ENCODE data around the gene PLIN1.

PLIN1 gene

GRCh38 chr15:89666184-89666857 lies 12.8 kb downstream of the PLIN1 start:
- Histone ChIP-seq H3K4me1 (ENCODE audit: control insufficient read depth in 1 of 2, insufficient read depth in 2 of 2, low read length in 2 of 2) (peaks cover 4 to 8% of the 10 kb centered on the region in 2 donors), H3K9me3 (ENCODE audit: control insufficient read depth in 1 of 2, low read length in 2 of 2) (no peaks in the 10 kb centered on the region), H3K27me3 (ENCODE audit: control insufficient read depth in 1 of 2, insufficient read depth in 2 of 2, low read length in 2 of 2) (peaks cover 0 to 4% of the 10 kb centered on the region in 2 donors), H3K9ac (ENCODE audit: low read depth in 1 of 2, low read length in 2 of 2) (peak overlapping the region in 1 of 2 donors; percentile 25), H3K27ac (ENCODE audit: low read depth, low read length) (no peak overlapping the region), H3K36me3 (ENCODE audit: control insufficient read depth in 1 of 2, insufficient read depth in 2 of 2, low read length in 2 of 2) (no peaks in the 10 kb centered on the region), H3K4me3 (ENCODE audit: low read depth in 1 of 2, low read length in 2 of 2) (peak overlapping the region; percentile 34 to 50)

- H3K27ac ChIP-seq (ENCODE audit: low read depth, low read length), result no peak overlapping the region
- peaks cover 4 to 8% of the 10 kb centered on the region in 2 donors for H3K4me1 ChIP-seq (ENCODE audit: control insufficient read depth in 1 of 2, insufficient read depth in 2 of 2, low read length in 2 of 2)
- H3K27me3 ChIP-seq (ENCODE audit: control insufficient read depth in 1 of 2, insufficient read depth in 2 of 2, low read length in 2 of 2), result peaks cover 0 to 4% of the 10 kb centered on the region in 2 donors
- H3K36me3 ChIP-seq (ENCODE audit: control insufficient read depth in 1 of 2, insufficient read depth in 2 of 2, low read length in 2 of 2), result no peaks in the 10 kb centered on the region
- no peaks in the 10 kb centered on the region for H3K9me3 ChIP-seq (ENCODE audit: control insufficient read depth in 1 of 2, low read length in 2 of 2)
- peak overlapping the region; percentile 43 to 50 for H3K4me3 ChIP-seq (ENCODE audit: low read depth in 1 of 2, low read length in 2 of 2)
- peak overlapping the region in 1 of 2 donors; percentile 25 for H3K9ac ChIP-seq (ENCODE audit: low read depth in 1 of 2, low read length in 2 of 2)
These were observed 13.6 kb downstream of the PLIN1 start for GRCh38 chr15:89665449-89666181.

- Histone ChIP-seq H3K4me1 (ENCODE audit: control insufficient read depth in 1 of 2, insufficient read depth in 2 of 2, low read length in 2 of 2) (peaks cover 4 to 8% of the 10 kb centered on the region in 2 donors), H3K27me3 (ENCODE audit: control insufficient read depth in 1 of 2, insufficient read depth in 2 of 2, low read length in 2 of 2) (peaks cover 0 to 4% of the 10 kb centered on the region in 2 donors), H3K4me3 (ENCODE audit: low read depth in 1 of 2, low read length in 2 of 2) (peak overlapping the region; percentile 43 to 50), H3K36me3 (ENCODE audit: control insufficient read depth in 1 of 2, insufficient read depth in 2 of 2, low read length in 2 of 2) (no peaks in the 10 kb centered on the region), H3K9ac (ENCODE audit: low read depth in 1 of 2, low read length in 2 of 2) (peak overlapping the region in 1 of 2 donors; percentile 15), H3K9me3 (ENCODE audit: control insufficient read depth in 1 of 2, low read length in 2 of 2) (no peaks in the 10 kb centered on the region), H3K27ac (ENCODE audit: low read depth, low read length) (no peak overlapping the region)
These were observed 14.5 kb downstream of the PLIN1 start for GRCh38 chr15:89664441-89665350.

- peaks cover 0 to 4% of the 10 kb centered on the region in 2 donors for H3K27me3 ChIP-seq (ENCODE audit: control insufficient read depth in 1 of 2, insufficient read depth in 2 of 2, low read length in 2 of 2)
- H3K9me3 ChIP-seq (ENCODE audit: control insufficient read depth in 1 of 2, low read length in 2 of 2), result no peaks in the 10 kb centered on the region
- H3K27ac ChIP-seq (ENCODE audit: low read depth, low read length), result no peak overlapping the region
- H3K4me3 ChIP-seq (ENCODE audit: low read depth in 1 of 2, low read length in 2 of 2), result peak overlapping the region in 1 of 2 donors; percentile 21
- H3K9ac ChIP-seq (ENCODE audit: low read depth in 1 of 2, low read length in 2 of 2), result no peak overlapping the region
- no peaks in the 10 kb centered on the region for H3K36me3 ChIP-seq (ENCODE audit: control insufficient read depth in 1 of 2, insufficient read depth in 2 of 2, low read length in 2 of 2)
- peaks cover 4 to 8% of the 10 kb centered on the region in 2 donors for H3K4me1 ChIP-seq (ENCODE audit: control insufficient read depth in 1 of 2, insufficient read depth in 2 of 2, low read length in 2 of 2)
These were observed 16.1 kb downstream of the PLIN1 start for GRCh38 chr15:89662893-89663626.

GRCh38 chr15:89660556-89660955 lies 18.6 kb downstream of the PLIN1 start:
- Histone ChIP-seq H3K27ac (ENCODE audit: low read depth, low read length) (no peak overlapping the region), H3K4me1 (ENCODE audit: control insufficient read depth in 1 of 2, insufficient read depth in 2 of 2, low read length in 2 of 2) (peaks cover 4 to 8% of the 10 kb centered on the region in 2 donors), H3K9ac (ENCODE audit: low read depth in 1 of 2, low read length in 2 of 2) (no peak overlapping the region), H3K27me3 (ENCODE audit: control insufficient read depth in 1 of 2, insufficient read depth in 2 of 2, low read length in 2 of 2) (peaks cover 0 to 15% of the 10 kb centered on the region in 2 donors), H3K36me3 (ENCODE audit: control insufficient read depth in 1 of 2, insufficient read depth in 2 of 2, low read length in 2 of 2) (no peaks in the 10 kb centered on the region), H3K9me3 (ENCODE audit: control insufficient read depth in 1 of 2, low read length in 2 of 2) (no peaks in the 10 kb centered on the region), H3K4me3 (ENCODE audit: low read depth in 1 of 2, low read length in 2 of 2) (no peak overlapping the region)

GRCh38 chr15:89659295-89659694 lies 19.9 kb downstream of the PLIN1 start:
- H3K27me3 ChIP-seq (ENCODE audit: control insufficient read depth in 1 of 2, insufficient read depth in 2 of 2, low read length in 2 of 2), result peaks cover 10 to 24% of the 10 kb centered on the region in 2 donors
- H3K9me3 ChIP-seq (ENCODE audit: control insufficient read depth in 1 of 2, low read length in 2 of 2), result no peaks in the 10 kb centered on the region
- no peak overlapping the region for H3K4me3 ChIP-seq (ENCODE audit: low read depth in 1 of 2, low read length in 2 of 2)

DNA sequence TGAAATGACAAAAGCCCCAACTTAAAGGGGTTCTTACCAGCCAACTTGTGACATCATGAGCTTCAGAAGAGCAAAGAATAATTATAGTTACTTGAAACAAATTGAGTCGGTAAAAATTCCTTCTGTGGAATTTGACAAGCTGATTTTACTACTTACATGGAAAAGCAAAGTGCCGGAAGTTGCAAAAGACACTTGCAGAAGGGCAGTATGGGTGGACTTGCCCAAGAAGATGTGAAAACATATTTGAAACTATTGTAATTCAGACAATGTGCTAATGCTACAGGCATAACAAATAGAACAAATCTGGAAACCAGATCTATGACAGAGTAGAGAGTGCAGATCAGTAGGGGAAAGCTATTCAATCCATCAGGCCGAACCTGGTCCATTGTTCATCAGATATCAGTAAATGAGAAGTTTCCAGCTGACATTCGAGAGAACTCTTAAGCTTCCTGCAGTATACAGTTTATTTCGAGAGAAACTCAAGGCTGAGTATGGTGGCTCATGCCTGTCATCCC lies 21.4 kb downstream of the PLIN1 start:
- Histone ChIP-seq H3K36me3 (ENCODE audit: control insufficient read depth in 1 of 2, insufficient read depth in 2 of 2, low read length in 2 of 2) (no peaks in the 10 kb centered on the region), H3K4me1 (ENCODE audit: control insufficient read depth in 1 of 2, insufficient read depth in 2 of 2, low read length in 2 of 2) (peaks cover 0 to 9% of the 10 kb centered on the region in 2 donors), H3K27ac (ENCODE audit: low read depth, low read length) (no peak overlapping the region), H3K27me3 (ENCODE audit: control insufficient read depth in 1 of 2, insufficient read depth in 2 of 2, low read length in 2 of 2) (peaks cover 11 to 25% of the 10 kb centered on the region in 2 donors), H3K9me3 (ENCODE audit: control insufficient read depth in 1 of 2, low read length in 2 of 2) (no peaks in the 10 kb centered on the region), H3K4me3 (ENCODE audit: low read depth in 1 of 2, low read length in 2 of 2) (no peak overlapping the region), H3K9ac (ENCODE audit: low read depth in 1 of 2, low read length in 2 of 2) (no peak overlapping the region)

More at GRCh38 chr15:89659295-89659694, 19.9 kb downstream of the PLIN1 start:
- no peaks in the 10 kb centered on the region for H3K36me3 ChIP-seq (ENCODE audit: control insufficient read depth in 1 of 2, insufficient read depth in 2 of 2, low read length in 2 of 2)
- H3K9ac ChIP-seq (ENCODE audit: low read depth in 1 of 2, low read length in 2 of 2), result no peak overlapping the region
- H3K4me1 ChIP-seq (ENCODE audit: control insufficient read depth in 1 of 2, insufficient read depth in 2 of 2, low read length in 2 of 2), result peaks cover 0 to 8% of the 10 kb centered on the region in 2 donors
- no peak overlapping the region for H3K27ac ChIP-seq (ENCODE audit: low read depth, low read length)

- Histone ChIP-seq H3K9ac (ENCODE audit: low read depth in 1 of 2, low read length in 2 of 2) (no peak overlapping the region), H3K27me3 (ENCODE audit: control insufficient read depth in 1 of 2, insufficient read depth in 2 of 2, low read length in 2 of 2) (peaks cover 11 to 25% of the 10 kb centered on the region in 2 donors), H3K4me1 (ENCODE audit: control insufficient read depth in 1 of 2, insufficient read depth in 2 of 2, low read length in 2 of 2) (peaks cover 0 to 7% of the 10 kb centered on the region in 2 donors), H3K36me3 (ENCODE audit: control insufficient read depth in 1 of 2, insufficient read depth in 2 of 2, low read length in 2 of 2) (no peaks in the 10 kb centered on the region), H3K9me3 (ENCODE audit: control insufficient read depth in 1 of 2, low read length in 2 of 2) (no peaks in the 10 kb centered on the region), H3K4me3 (ENCODE audit: low read depth in 1 of 2, low read length in 2 of 2) (no peak overlapping the region), H3K27ac (ENCODE audit: low read depth, low read length) (no peak overlapping the region)
These were observed 22.9 kb downstream of the PLIN1 start for GRCh38 chr15:89656116-89656815.
